ENCODE measurements around the gene TMX2. TPM values are rescaled to one million over a fixed set of nuclear protein-coding genes. Genes with fewer than 3 reads are reported as not detected.

The TMX2 gene
- total and polyA plus RNA-seq, 12 donors = 45.4 to 105 (median 69.0) TPM

DNA sequence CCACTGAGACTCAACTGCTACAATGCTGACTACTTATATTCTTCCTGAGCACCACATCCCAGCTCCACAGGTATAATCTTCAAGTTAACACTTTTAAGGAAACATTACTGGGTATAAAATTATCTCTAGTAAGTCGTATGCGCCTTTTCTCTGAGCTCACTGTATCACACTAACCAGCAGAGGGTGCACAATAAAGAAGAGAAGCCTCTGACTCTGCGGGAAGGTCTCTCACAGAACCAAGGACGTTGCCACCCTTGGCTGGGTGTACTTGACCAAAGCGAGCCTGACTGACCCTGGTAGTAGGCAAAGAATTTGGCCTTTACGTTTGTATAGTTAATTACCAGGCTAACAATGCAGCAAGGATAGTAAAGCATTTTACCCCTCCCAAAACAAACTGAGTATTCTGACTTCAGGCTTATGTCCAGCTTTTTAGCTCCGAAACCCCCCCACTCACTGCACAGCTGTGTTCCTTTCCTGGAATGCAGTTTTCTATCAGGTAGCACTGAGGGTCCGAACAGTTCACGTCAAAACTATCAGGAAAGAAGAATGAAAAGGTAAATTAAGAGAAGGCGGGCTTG, 39.4 kb downstream of the TMX2 start, which contains the start of gene BTBD18:
BTBD18 (minus strand) TSS at position 144 of the 578 bp plus-strand sequence. CDS start 631 bp downstream, outside the sequence.
- ATAC-seq (peak; percentile 61 to 89 (median 85)), DNase-seq (peak in 1 of 2 donors; percentile 23)
- TF ChIP-seq, protein P1, sequence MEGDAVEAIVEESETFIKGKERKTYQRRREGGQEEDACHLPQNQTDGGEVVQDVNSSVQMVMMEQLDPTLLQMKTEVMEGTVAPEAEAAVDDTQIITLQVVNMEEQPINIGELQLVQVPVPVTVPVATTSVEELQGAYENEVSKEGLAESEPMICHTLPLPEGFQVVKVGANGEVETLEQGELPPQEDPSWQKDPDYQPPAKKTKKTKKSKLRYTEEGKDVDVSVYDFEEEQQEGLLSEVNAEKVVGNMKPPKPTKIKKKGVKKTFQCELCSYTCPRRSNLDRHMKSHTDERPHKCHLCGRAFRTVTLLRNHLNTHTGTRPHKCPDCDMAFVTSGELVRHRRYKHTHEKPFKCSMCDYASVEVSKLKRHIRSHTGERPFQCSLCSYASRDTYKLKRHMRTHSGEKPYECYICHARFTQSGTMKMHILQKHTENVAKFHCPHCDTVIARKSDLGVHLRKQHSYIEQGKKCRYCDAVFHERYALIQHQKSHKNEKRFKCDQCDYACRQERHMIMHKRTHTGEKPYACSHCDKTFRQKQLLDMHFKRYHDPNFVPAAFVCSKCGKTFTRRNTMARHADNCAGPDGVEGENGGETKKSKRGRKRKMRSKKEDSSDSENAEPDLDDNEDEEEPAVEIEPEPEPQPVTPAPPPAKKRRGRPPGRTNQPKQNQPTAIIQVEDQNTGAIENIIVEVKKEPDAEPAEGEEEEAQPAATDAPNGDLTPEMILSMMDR (IDR thresholded peaks at IDR 0.05) = peak; percentile 29 to 65 (median 59)
- Histone ChIP-seq H3K4me3 (no peak within 1 kb of the TSS), H3K9me3 (no peaks in the 10 kb centered on the region), H3K4me1 (peaks cover 0 to 10% (median 6%) of the 10 kb centered on the region in 9 donors), H3K36me3 (peaks cover 0 to 31% (median 0%) of the 10 kb centered on the region in 9 donors), H3K27ac (peak within 1 kb of the TSS in 4 of 10 donors; percentile 7 to 61 (median 55)), H3K27me3 (no peaks in the 10 kb centered on the region)
- intact Hi-C loops (cut with DNase I) = loop anchor here in 6 of 10 donors (2.0 to 10.0 kb wide), 4 partner anchors 49 to 766 kb away; no protein-coding TSS in a partner anchor
- WGBS, 2 donors = 47 to 49% methylated on average over 10 of the region's 10 CpGs

DNA sequence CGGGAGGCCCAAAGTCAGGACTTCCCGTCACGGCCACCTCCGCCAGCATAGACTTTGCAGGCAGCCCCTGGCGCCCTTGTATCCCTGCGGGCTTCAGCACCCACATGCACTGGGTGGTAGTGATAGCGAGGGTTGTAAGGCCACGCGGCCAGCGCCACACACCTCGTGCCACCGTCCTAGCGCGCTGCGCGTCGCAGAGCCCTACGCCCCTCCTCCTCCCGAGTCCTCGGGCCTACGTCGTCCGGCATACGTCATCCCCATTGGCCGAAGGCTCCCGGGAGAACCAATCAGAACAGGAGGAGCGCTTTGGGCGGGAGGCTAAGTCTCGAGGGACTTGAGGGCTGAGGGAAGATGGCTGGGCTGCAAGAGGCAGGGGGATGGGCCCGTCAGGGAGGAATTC, 40.6 kb downstream of the TMX2 start:
- no peak overlapping the region for H3K4me3 ChIP-seq
- DNase-seq = no peak
- peak in 4 of 8 donors; percentile 7 to 69 (median 14) for ATAC-seq

DNA sequence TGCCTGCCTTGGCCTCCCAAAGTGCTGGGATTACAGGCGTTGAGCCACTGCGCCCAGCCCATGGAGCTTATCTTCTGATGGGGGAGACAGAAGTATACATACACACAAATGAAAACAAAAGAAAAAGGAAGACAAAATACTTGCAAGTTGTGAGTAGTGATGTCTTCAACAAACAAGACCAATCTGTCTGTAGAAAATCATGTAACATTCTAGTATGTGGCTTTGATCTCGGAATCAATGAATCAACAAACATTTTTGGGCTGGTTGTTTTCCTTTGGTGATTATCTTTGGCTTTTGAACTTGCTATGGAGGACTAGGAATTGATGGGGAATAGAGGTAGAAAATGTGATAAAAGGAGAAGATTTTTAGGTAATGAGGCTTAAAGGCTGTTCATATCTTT, 45.8 kb downstream of the TMX2 start:
- intact Hi-C loops (cut with DNase I) = loop anchor here in 1 of 10 donors (10.0 kb wide), 1 partner anchor 757 kb away; no protein-coding TSS in a partner anchor
- peaks cover 0 to 12% (median 0%) of the 10 kb centered on the region in 9 donors for H3K4me1 ChIP-seq
- 85 to 94% methylated on average over 3 of the region's 3 CpGs for WGBS, 2 donors
- no peak for ATAC-seq
- no peak for DNase-seq
- no peaks in the 10 kb centered on the region for H3K27me3 ChIP-seq
- H3K36me3 ChIP-seq = no peaks in the 10 kb centered on the region
- no peak overlapping the region for H3K4me3 ChIP-seq
- H3K27ac ChIP-seq = no peak overlapping the region
- no peaks in the 10 kb centered on the region for H3K9me3 ChIP-seq
- TF ChIP-seq, protein P1 (IDR thresholded peaks at IDR 0.05) = no peak

More for the DNA sequence above, 40.6 kb downstream of the TMX2 start:
- intact Hi-C loops (cut with DNase I) = loop anchor here in 6 of 10 donors (2.0 to 10.0 kb wide), 4 partner anchors 48 to 764 kb away; no protein-coding TSS in a partner anchor
- H3K27me3 ChIP-seq = no peaks in the 10 kb centered on the region
- WGBS, 2 donors = 97% methylated on average over 30 of the region's 30 CpGs
- peaks cover 0 to 19% (median 0%) of the 10 kb centered on the region in 9 donors for H3K36me3 ChIP-seq
- TF ChIP-seq, protein P1 (IDR thresholded peaks at IDR 0.05) = no peak
- no peak overlapping the region for H3K27ac ChIP-seq
- peaks cover 0 to 15% (median 6%) of the 10 kb centered on the region in 9 donors for H3K4me1 ChIP-seq
- no peaks in the 10 kb centered on the region for H3K9me3 ChIP-seq

DNA sequence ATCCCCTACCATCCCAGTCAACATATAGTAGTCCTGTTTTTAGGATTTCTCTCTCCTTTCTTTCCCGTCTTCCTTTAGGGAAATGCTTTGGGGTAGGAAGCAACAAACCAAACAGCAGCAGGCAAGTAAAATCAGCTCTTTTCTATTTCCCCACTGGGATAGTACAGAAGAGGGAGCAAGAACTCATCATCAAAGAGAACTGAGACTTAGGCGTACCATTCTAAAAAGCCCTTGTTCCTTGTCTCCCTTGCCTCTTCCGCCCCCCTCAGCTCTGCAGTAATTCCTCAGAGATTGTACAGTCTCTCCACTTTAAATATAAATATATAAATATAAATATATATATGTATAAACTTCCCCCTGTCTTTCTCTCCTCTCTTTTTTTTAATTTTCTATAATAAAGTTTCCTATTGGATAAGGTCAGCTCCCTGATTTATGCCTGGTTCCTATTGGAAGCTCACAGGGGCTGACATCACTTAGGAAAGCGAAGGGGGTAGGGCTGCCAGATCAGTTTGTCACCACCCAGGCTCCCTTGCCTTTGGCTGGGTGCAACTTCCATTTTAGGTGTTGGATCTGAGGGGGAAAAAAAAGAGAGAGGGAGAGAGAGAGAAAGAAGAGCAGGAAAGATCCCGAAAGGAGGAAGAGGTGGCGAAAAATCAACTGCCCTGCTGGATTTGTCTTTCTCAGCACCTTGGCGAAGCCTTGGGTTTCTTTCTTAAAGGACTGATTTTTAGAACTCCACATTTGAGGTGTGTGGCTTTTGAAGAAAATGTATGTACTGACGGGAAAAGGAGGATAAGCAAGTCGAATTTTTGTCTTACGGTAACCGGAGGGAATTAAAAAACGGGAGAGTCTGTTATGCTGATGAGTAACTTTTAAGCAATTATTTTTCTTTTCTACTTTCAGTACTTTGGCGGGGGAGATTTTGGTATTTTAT, 49.2 kb downstream of the TMX2 start, which contains the start of gene CTNND1:
CTNND1 (plus strand) TSS at position 502 of the 934 bp plus-strand sequence. CDS start 29,677 bp downstream, outside the sequence.
- WGBS, 2 donors = 3 to 4% methylated on average over 13 of the region's 13 CpGs
- ATAC-seq = peak; percentile 96 to 99 (median 99)
- peak; percentile 75 to 93 for DNase-seq

More for the DNA sequence above, 49.2 kb downstream of the TMX2 start, which contains the start of gene CTNND1:
- Histone ChIP-seq H3K27me3 (no peaks in the 10 kb centered on the region), H3K36me3 (no peaks in the 10 kb centered on the region), H3K27ac (peak within 1 kb of the TSS; percentile 59 to 98 (median 94)), H3K9me3 (no peaks in the 10 kb centered on the region), H3K4me3 (peak within 1 kb of the TSS; percentile 4 to 84 (median 70)), H3K4me1 (peaks cover 10 to 40% (median 27%) of the 10 kb centered on the region in 9 donors)
- intact Hi-C loops (cut with DNase I) = loop anchor here in 9 of 10 donors (1.0 to 5.0 kb wide), 9 partner anchors 14 to 41 kb away; partner anchors contain the start of gene SELENOH (in 1 of the 9)
- TF ChIP-seq, protein P1 (IDR thresholded peaks at IDR 0.05) = peak in 1 of 9 donors; percentile 16

Data from heart right ventricle (tissue), 16 donors.